Measurements from ENCODE around the gene ARHGAP32.
"Not testable (repeated sequence)": the region's sequence is repeated elsewhere in the genome, so short reads cannot be mapped to it uniquely, and the experiment has no call there.

The ARHGAP32 gene

GRCh38 chr11:129018991-129019390 lies 173.1 kb downstream of the ARHGAP32 start:
- no peak for DNase-seq

- DNase-seq: no peak
Observed at GRCh38 chr11:129018126-129018525, 174.0 kb downstream of the ARHGAP32 start.

GRCh38 chr11:129013737-129014475 lies 178.2 kb downstream of the ARHGAP32 start:
- no peak for DNase-seq

GRCh38 chr11:129012880-129013279 lies 179.2 kb downstream of the ARHGAP32 start:
- no peak for DNase-seq

- no peak for DNase-seq
Observed at GRCh38 chr11:129006161-129006560, 186.0 kb downstream of the ARHGAP32 start.

- not testable (repeated sequence) for DNase-seq
Observed at GRCh38 chr11:128999165-128999564, 193.0 kb downstream of the ARHGAP32 start.

GRCh38 chr11:128988242-128988970 lies 203.7 kb downstream of the ARHGAP32 start:
- no peak for DNase-seq

- DNase-seq: no peak
Observed at GRCh38 chr11:128985880-128986279, 206.2 kb downstream of the ARHGAP32 start.

- DNase-seq: no peak
Observed at GRCh38 chr11:128983023-128983422, 209.1 kb downstream of the ARHGAP32 start.

GRCh38 chr11:128981254-128981653 lies 210.9 kb downstream of the ARHGAP32 start:
- no peak for DNase-seq

- no peak for DNase-seq
Observed at GRCh38 chr11:128970598-128971190, 221.4 kb downstream of the ARHGAP32 start.

GRCh38 chr11:128968916-128969315 lies 223.2 kb downstream of the ARHGAP32 start:
- no peak for DNase-seq

GRCh38 chr11:128967578-128967977 lies 224.5 kb downstream of the ARHGAP32 start:
- no peak for DNase-seq

- DNase-seq: no peak
Observed at GRCh38 chr11:128965485-128965884, 226.6 kb downstream of the ARHGAP32 start.

- no peak for DNase-seq
Observed at GRCh38 chr11:128964463-128964930, 227.6 kb downstream of the ARHGAP32 start.

GRCh38 chr11:128963744-128964325 lies 228.3 kb downstream of the ARHGAP32 start:
- DNase-seq: no peak

GRCh38 chr11:128962896-128963295 lies 229.2 kb downstream of the ARHGAP32 start:
- DNase-seq: no peak

- no peak for DNase-seq
Observed at GRCh38 chr11:128961645-128962044, 230.5 kb downstream of the ARHGAP32 start.

GRCh38 chr11:128957202-128957482 lies 235.0 kb downstream of the ARHGAP32 start:
- DNase-seq: no peak

GRCh38 chr11:128956401-128957201 lies 235.5 kb downstream of the ARHGAP32 start:
- DNase-seq: peak; percentile 90

- no peak for DNase-seq
Observed at GRCh38 chr11:128955636-128956035, 236.5 kb downstream of the ARHGAP32 start.

GRCh38 chr11:128953151-128953550 lies 239.0 kb downstream of the ARHGAP32 start:
- DNase-seq: no peak

All from NCI-H1105 treated with DMSO at 0.1 percent for 48 hours (cell line).